T1000 (cell line): Measurements from ENCODE around the gene CHMP1A.
"Not testable (repeated sequence)": the region's sequence is repeated elsewhere in the genome, so short reads cannot be mapped to it uniquely, and the experiment has no call there.

Experiments
- DNase-seq: peaks from one replicate; lab custom pipeline; 2025; ENCODE audit warnings: mixed read lengths; lab: John Stamatoyannopoulos, UW

The CHMP1A gene

DNA sequence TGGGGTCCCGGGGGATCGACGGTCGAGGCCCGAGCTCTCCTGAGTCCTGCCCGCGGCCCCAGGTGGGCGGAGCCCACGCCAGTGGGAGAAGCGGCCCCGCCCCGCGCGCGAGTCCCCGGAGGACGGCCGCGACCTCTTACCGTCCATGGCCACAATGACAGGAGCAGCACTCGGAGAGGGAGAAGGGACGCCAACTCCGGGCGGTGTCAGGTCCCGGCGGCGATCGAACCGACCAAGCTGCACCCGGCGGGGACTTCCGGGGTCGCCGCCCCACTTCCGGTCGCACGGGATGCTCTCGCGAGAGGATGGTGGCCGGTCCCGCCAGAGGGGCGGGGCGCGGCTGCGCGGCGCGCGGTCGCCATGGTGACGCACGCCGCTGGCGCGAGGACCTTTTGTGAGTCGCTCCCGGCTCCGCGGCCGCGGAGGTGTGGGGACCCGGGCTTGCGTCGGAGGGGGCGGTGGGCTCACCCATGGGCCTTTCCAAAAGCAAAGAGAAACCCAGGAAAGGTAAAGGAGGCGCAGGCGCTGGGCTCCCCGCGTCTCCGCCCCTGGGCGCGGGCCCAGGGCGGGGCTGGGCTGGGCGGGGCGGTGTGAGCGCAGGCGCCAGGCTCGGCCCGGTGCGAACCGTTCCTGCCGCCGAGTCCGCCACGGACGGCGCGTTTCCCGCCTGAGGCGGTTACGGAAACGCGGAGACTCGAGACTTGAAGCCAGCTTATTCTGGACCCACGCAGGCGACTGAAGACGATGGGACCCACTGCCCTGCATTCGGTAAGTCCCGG is at the start of gene CHMP1A, which contains the start of gene SPATA33:
CHMP1A (minus strand) TSS at position 267 of the 779 bp plus-strand sequence; CDS start at position 147, 120 bp downstream.
SPATA33 (plus strand) TSS at position 395 of the 779 bp plus-strand sequence; CDS start at position 471, 76 bp downstream.
- DNase-seq, result peak; percentile 80

DNA sequence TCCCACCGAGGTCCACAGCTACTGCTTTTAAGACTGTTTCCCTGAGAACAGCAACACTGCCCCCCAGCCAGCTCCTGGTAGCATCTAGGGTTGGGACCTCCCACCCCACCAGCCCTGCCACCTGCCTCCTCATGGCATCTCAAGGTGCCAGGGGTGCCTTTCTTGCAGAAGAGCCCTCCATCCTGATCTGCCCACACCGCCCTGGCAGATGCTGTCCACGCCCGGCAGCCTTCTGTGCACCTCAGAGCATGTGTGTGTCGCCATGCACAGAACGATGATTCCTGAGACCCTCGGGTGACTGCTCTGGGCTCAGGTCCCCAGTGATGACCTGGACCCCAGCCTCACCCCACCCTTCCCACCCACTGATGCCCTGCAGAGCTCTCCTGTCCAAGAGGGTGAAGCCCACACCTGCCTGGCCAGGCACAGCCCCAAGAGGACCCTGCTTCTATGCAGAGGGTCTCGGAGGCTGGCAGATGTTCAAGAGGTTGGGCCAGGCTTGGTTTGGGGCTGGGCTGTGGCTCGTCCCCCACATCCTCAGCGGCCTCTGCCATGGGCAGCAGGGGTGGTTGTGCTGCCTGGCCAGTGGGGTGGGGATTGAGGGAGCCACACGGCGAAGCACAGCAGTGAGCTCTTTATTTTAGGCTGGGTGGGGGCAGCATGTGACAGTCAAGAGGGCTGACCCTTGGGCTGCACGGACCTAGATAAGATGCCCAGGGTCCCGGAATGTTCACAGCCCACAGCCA is 49.2 kb upstream of the CHMP1A start:
- DNase-seq, result no peak

DNA sequence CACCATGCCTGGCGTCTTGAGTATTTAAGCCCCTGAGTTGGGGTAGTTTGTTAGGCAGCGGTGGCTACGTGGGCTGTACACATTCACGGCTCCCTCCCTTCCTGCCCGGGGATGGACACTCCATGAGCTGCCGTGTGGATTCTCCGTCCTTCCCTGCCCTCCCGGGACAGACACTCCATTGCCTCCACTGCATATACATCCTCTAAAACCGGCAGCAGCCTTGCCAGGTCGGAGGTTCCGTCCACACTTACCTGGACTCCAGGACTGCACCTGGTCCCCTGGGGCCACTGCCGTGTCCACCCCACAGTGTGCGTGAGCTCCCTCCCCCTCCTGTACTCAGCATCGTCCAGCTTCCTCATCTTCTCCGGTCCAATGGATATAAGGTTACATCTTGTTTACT is 47.5 kb upstream of the CHMP1A start:
- DNase-seq, result no peak

DNA sequence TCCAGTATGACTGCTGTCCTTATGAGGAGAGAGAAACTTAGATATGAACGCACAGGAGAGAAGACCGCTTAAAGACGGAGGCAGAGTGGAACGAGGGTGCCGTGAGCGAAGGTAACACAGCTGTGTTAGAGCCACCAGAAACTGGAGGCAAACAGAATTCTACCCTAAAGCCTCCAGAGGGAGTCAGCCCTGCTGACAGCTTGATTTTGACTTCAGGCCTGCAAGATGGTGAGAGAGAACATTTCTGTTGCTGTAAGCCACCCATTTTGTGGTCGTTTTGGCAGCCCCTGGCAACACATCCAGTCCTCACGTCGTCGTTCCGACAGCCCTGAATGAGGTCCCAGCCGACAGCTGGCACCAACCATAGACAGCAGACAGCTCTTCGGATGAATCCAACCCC is 46.8 kb upstream of the CHMP1A start:
- DNase-seq, result no peak

DNA sequence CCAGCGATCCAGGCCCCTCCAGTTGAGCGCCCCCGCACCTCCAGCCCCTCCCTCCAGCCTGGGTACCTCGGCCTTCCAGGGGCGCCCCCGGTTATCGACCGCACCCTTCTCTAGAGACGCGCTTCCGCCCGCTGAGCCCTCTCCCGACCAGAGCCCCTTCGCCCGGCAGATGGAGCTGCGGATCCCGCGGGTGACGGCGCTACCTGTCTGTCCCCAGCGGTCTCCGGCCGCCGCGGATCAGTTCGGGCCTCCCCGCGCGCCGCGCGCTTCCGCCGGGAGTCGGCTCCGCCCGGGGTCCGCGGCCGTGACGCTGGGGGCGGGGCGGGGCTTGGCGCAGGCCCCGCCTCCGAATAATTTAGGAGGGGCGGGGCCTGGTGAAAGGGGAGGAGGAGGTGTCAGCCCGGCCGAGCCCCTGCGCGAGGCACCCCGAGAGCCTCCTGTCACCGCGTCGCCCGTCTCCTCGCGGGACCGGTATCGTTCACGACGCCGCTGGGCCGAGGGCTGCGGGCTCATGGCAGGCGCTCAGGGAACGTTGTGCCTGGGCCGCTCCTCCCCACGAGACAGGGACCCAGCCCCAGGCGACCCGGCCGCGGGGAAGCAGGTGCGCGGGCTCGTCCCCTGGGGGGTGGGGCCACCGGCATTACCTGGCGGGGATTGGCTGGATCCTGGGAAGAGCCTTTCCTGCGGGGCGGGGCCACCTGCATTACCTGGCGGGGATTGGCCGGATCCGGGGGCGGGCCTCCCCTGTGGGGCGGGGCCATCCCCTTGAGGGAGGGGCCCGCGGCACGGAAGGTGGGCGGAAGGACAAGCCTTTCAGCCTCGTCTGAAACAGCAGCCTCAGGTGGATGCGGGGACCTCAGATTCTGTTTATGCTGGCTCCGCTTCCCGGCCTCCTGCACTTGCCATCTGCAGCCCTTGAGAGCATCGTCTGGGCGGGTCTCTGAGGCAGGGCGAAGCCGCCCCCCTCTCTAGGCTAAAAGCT is 44.2 kb upstream of the CHMP1A start, which contains the start of gene SPATA2L:
SPATA2L (minus strand) TSS at position 281 of the 982 bp plus-strand sequence. CDS start 473 bp downstream, outside the sequence.
- peak; percentile 84 for DNase-seq

DNA sequence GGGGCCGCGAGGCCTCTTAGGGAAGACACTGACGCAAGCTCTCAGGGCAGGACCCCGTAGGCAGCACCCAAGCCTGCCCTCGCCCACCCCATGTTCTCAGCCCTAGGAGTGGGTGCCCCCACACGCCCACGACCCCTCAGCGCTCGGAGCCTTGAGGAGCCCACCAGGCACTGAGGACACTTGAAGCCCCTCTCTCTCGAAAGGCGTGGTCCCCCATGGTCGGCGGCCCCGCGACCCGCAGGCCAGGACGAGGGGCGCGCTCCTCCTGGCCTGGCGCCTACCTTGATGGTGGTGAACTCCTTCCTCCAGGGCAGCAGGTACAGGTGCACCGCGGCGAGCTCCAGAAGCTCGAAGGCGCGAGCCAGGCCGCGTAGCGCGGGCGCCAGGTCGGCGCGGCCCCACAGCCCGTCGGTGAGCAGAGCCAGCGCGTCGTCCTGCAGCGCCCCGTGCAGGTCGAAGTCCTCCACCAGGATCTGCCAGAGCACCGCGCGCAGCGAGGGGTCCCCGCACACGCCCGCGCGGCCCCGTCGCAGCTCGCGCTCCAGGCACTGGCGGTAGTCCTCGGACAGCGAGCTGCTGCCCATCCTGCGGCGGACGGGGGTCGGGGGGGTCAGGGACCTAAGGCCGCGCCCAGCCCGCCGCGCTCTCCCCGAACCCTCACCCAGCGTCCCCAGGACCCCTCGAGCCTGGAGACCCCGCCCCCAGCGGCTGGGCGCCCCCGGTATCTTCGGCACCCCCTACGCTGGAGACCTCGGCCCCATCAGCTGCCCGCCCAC is 43.3 kb upstream of the CHMP1A start:
- DNase-seq, result no peak

DNA sequence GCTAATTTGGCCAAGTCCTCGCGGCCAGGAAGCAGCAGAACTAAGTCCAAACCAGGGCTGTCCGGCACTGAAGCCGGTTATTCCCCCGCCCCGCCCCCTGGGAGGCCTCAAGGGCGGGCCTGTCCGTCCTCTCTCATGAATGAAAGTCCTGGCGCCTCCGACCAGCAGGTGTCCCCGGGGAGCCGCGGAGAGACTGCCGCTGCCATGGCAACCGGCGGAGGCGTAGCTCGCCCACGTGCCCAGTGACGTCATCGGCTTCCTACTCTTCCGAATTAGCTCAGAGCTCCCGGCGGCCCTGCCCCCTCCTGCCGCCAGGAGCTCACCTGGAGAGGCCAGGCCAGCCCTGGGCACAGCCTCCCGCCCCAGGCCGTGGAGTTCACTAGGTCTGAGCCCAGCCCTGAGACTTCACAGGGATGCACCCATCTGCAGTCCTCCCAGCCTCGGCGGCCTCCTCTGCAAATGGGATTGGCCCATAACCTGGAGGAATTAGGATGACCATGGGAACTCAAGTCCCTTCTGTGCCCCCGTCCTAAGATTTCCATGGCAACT is 42.7 kb upstream of the CHMP1A start:
- DNase-seq, result peak; percentile 87

DNA sequence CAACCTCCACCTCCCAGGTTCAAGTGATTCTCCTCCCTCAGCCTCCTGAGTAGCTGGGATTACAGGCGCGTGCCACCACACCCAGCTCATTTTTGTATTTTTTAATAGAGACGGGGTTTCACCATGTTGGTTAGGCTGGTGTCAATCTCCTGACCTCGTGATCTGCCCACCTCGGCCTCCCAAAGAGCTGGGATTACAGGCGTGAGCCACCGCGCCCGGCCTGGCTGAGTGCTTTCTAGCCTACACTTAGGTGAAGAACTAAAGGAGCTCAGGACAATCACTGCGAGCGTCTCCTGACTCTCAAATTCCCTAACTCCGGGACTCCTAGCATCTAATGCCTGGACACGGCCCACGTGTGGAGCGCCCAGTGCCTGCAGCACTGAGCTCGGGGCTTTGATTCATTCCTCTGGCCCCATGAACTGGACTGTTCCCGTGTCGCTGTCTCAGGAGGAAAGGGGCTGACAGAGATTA is 42.2 kb upstream of the CHMP1A start:
- not testable (repeated sequence) for DNase-seq

DNA sequence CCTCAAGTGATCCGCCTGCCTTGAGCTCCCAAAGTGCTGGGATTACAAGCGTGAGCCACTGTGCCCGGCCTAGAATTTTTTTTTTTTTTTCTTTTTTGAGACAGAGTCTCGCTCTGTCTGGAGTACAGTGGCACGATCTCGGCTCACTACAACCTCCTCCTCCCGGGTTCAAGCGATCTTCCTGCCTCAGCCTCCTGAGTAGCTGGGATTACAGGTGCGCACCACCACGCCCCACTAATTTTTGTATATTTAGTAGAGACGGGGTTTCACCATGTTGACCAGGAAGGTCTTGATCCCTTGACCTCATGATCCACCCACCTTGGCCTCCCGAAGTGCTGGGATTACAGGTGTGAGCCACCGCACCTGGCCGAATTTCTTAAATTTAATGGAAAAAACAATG is 41.2 kb upstream of the CHMP1A start:
- DNase-seq, result not testable (repeated sequence)

DNA sequence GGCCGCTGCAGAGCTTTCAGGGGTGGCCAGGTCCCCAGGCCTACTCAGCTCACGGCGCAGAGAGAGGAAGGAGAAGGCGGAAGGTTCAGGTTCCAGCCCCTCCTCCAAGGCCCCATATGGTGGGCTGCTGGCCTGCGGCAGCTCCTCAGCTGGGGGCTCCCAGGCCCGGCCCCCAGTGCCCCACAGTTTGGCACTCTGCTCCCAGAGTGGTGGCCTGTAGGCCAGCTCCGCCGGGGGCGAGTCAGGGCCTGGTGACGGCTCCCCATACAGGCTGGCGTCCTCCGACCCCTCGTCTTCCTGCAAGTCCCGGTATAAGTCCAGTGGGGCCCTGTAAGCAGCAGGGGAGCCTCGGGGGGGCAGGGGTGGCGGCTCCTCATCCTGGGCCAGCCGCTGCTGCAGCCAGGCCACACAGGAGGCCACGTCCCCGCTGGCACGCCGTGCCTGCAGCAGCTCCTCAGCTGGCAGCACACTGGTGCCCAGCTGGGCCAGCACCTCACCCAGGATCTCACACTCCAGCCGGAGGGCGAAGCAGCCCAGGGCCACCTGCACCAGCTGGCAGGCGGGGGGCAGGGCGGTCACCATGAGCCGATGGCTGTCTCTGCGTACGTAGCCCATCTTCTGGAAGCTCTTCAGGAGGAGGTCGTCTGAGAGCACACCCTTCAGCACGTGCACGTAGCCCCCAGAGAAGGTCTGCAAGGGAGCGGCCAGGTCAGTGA is 40.3 kb upstream of the CHMP1A start:
- DNase-seq, result no peak

DNA sequence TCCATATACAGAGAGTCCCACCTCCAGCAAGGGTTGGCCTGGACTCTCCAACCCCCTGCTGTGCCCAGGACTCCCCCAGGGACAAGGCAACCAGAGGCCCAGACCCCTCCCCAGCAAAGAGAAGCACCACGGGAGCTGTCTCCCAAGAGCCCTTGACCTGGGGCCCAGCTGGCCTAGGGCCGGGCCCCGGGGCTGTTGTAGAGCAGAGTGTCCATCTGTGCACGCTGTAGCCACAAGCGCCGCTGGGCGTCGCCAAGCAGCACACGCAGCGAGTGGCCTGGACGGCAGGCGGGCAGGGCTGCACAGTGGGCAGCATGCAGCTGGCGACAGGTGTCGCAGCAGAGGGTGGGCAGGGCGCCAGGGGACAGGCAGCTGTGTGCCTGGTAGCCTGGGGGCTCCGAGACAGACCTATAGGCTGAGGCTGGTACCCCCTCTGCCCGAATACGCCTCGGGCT is 39.7 kb upstream of the CHMP1A start:
- no peak for DNase-seq

DNA sequence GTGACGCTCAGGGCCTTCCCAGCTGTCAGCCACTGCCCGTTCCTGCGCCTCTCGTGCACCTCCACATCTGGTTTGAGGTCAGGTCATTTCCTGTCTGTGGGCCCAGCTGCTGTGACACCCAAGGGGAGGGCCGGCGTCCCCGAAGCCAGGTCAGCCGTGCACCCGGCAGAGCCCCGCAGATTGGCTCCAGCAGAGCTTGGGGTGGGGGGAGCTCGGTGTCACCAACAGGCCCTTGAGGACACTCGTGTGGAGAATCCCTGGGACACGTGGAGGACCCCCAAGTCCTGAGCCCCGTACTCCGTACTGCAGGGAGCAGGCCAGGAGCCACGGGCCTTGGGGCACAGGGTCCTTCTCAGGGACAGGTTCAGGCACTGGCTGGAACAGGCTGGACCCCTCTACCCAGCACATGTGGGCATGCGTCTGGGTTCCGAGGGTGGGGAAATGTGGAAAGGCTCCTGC is 39.2 kb upstream of the CHMP1A start:
- DNase-seq, result no peak

DNA sequence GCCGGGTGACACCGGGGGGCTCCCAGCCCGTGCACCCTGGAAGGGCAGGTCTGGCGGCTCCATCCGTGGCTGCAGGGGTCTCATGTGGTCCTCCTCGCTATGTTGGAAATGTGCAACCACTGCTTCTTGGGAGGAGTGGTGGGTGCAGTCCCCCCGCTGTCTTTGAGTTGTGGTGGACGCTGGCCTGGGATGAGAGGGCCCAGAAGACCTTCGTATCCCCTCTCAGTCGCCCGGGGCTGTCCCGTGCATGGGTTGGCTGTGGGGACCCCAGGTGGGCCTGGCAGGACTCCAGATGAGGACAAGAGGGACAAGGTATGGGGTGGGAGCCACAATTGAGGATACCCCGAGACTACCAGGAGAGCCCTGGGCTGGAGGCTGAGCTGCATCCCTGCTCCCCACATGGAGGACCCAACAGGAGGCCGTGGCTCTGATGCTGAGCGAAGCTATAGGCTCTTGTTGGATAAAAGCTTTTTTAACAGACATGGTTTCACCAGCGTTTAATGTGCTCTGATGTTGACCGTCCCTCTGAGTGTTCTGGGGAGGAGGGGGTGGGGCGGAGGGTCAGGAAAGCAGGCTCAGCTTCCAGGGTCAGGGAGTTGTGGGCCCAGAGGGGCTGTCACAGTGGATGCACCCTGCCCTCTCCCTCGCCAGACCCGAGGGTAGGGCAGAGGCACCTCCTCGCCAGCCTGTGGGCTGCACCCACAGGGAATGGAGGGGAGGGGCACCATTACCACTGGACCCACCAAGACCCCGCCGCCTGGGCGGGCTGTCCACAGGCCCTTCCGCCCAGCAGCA is 38.6 kb upstream of the CHMP1A start:
- DNase-seq, result no peak

DNA sequence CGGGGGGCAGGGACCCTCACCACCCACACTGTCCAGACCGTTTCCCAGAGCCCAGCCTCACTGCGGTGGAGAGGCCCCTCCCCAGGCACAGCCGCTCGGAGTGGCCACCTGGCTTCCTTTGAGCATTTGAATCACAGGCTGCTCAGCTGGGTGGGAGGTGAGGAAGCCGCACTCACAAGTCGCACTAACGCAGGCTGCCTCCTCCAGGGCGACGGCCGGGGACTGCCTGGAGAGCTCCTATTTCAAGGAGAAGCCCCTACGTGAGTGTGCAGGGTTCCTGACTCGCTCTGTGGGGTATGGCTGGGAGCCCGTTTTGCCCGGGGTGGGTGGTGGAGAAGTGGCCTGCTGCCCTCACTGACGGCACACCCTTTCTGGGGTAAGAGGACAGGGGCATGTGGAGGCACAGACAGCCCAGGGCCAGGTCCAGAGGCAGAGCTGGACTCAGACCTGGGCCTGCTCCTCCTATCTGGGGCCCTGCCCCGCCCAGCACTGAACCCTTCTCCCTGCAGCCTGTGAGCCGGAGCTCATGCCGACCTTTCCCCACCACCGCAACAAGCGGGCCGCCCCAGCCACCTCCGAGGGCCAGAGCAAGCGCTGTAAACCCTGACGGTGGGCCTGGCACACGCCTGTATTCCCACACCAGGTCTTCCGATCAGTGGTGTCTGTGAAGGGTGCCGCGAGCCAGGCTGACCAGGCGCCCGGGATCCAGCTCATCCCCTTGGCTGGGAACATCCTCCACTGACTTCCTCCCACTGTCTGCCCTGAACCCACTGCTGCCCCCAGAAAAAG is 37.8 kb upstream of the CHMP1A start:
- DNase-seq, result no peak

DNA sequence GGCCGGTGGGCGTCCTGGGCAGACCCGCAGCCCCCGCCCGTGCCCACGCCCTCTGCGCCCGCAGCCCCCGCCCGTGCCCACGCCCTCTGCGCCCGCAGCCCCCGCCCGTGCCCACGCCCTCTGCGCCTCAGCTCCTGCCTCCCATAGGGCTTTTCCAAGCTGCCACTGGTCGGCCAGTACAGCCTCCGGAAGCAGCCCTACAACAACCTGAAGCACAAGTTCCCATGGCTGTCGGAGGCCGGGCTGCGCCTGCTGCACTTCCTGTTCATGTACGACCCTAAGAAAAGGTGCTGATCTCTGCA is 37.2 kb upstream of the CHMP1A start:
- not testable (repeated sequence) for DNase-seq

DNA sequence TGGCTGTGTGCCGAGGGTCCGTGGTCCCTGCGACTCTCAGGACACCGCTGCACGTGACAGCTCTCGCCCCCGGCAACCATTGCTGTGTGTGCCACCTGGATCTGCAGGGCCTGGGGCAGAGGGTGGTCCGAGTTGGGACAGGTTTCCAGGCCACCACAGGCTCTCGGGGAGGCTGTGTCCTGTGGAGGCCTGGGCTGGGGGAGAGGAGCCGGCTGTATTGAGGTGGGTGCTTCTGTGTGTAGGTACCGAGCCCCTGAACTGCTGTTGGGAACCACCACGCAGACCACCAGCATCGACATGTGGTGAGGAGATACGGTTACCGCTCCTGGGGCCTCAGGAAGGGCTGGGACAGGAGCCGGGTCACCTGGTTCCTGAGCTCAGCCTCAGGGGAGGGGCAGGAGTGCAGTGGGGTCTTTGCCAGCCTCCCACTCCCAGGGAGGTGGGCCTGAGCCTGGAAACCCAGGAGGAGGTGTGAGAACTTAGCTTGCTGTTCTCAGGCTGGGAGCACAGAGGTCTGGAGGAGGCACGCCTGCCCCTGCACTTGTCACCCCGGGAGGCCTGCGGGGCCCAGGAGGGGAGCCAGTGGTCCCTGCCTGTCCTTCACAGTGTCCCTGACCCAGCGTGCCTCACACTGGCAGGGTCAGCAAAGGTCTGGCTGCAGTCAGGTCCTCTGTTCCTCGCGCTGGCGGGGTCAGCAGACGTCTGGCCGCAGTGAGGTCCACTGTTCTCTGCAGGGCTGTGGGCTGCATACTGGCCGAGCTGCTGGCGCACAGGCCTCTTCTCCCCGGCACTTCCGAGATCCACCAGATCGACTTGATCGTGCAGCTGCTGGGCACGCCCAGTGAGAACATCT is 36.6 kb upstream of the CHMP1A start:
- no peak for DNase-seq

DNA sequence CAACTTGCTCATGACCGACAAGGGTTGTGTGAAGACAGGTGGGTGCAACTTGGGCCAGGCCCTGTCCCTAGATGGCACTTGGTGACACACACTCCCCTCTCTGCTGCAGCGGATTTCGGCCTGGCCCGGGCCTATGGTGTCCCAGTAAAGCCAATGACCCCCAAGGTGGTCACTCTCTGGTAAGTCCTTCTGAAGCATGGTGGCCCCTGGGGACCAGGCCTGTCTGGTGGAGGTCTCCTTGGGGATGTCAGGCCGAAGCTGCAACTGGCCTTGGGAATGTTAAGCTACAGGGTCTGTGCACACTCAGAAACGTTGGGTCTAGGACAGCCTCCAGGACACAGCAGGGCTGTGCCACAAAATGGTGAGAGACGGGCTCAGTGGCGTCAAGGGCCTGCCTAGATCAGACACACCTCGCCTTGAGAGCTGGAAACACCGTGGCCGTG is 35.8 kb upstream of the CHMP1A start:
- no peak for DNase-seq
